SH-SY5Y (cell line): Measurements from ENCODE around the gene UNC79.

ENCODE experiments used
- GATA2 ChIP-seq: IDR thresholded peaks from 2 replicates; pipeline ENCODE4 v1.6.1; 2011; ENCODE audit warnings: mild to moderate bottlenecking, low read depth, low read length
- GATA3 ChIP-seq: IDR thresholded peaks from 2 replicates; pipeline ENCODE4 v1.6.1; 2011; ENCODE audit warnings: low read depth, mild to moderate bottlenecking, low read length, moderate library complexity

DNA sequence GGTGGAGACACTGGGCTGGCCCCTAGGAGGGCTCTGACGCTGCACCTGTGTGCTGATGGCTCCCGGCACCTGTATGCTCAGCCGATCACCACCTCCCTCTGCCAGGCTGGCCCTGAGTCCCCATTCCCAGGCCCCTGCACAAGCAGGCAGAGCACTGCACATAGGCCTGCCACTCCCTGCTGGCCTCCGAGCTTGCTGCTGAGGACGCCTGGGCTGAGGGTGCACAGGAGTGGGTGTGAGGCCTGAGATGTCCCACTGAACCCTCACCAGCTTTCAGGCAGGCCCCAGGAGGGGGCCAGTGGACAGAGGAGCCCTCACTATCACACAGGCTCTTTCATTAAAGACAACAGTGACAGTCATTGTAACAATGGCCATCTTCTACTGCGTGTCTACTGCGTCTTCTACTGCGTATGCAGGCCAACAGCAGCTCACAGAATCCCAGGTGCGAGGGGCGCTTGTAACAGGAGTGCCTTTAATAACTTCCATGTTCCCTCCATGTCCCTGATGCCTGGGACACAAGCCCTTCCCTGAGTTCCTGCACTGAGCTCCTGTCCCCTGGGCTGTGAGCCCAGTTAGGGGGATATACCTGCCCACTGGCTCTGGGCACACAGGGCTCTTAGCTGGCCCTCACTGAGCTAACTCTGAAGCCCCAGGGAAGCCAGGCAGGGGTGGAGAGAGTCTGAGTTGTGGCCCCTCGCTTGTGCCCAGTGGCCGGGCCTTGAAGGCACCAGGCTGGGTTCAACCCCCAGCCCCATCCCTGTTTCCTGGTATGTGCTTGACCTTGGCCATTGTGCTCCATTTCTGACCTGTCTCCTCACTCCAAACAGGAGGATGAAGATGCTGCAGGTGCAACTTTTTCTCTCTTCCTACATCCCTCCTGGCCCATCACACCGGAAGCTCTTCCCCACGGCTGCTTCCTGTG is 286.3 kb downstream of the UNC79 start:
- TF ChIP-seq GATA2 (no peak), GATA3 (no peak)
